GM18498 (cell line): ENCODE data around the gene PTPRN2.

ENCODE experiments used
- ATAC-seq: cut with Tn5 transposase; IDR thresholded peaks from one replicate; pipeline ENCODE4 v1.9.1; 2021; ENCODE audit warnings: mild to moderate bottlenecking, moderate library complexity; ENCODE audit not compliant: unreplicated experiment

The PTPRN2 gene

GRCh38 chr7:157637216-157637949, 950.2 kb downstream of the PTPRN2 start:
- no peak for ATAC-seq

GRCh38 chr7:157635669-157636068, 952.0 kb downstream of the PTPRN2 start:
- no peak for ATAC-seq

GRCh38 chr7:157635148-157635500, 952.5 kb downstream of the PTPRN2 start:
- no peak for ATAC-seq

GRCh38 chr7:157634401-157635147, 953.0 kb downstream of the PTPRN2 start:
- ATAC-seq: no peak

GRCh38 chr7:157633465-157634185, 954.0 kb downstream of the PTPRN2 start:
- ATAC-seq: no peak

- ATAC-seq: no peak
Measured at GRCh38 chr7:157630301-157630853, 957.2 kb downstream of the PTPRN2 start.

GRCh38 chr7:157628456-157628855, 959.2 kb downstream of the PTPRN2 start:
- ATAC-seq: no peak

- ATAC-seq: no peak
Measured at GRCh38 chr7:157627646-157628045, 960.0 kb downstream of the PTPRN2 start.

- ATAC-seq: no peak
Measured at GRCh38 chr7:157627033-157627432, 960.6 kb downstream of the PTPRN2 start.

GRCh38 chr7:157625973-157626742, 961.5 kb downstream of the PTPRN2 start:
- ATAC-seq: no peak

GRCh38 chr7:157623556-157623955, 964.1 kb downstream of the PTPRN2 start:
- no peak for ATAC-seq

GRCh38 chr7:157622408-157623205, 965.0 kb downstream of the PTPRN2 start:
- no peak for ATAC-seq

GRCh38 chr7:157622000-157622399, 965.6 kb downstream of the PTPRN2 start:
- no peak for ATAC-seq

GRCh38 chr7:157621131-157621681, 966.4 kb downstream of the PTPRN2 start:
- ATAC-seq: no peak

GRCh38 chr7:157620616-157621015, 967.0 kb downstream of the PTPRN2 start:
- ATAC-seq: no peak

- ATAC-seq: no peak
Measured at GRCh38 chr7:157619753-157620525, 967.7 kb downstream of the PTPRN2 start.

GRCh38 chr7:157618823-157619606, 968.6 kb downstream of the PTPRN2 start:
- no peak for ATAC-seq

GRCh38 chr7:157618091-157618726, 969.4 kb downstream of the PTPRN2 start:
- no peak for ATAC-seq
